ENCODE measurements around the gene PNPT1.
"Not testable (repeated sequence)": the region's sequence is repeated elsewhere in the genome, so short reads cannot be mapped to it uniquely, and the experiment has no call there.

The PNPT1 gene

DNA sequence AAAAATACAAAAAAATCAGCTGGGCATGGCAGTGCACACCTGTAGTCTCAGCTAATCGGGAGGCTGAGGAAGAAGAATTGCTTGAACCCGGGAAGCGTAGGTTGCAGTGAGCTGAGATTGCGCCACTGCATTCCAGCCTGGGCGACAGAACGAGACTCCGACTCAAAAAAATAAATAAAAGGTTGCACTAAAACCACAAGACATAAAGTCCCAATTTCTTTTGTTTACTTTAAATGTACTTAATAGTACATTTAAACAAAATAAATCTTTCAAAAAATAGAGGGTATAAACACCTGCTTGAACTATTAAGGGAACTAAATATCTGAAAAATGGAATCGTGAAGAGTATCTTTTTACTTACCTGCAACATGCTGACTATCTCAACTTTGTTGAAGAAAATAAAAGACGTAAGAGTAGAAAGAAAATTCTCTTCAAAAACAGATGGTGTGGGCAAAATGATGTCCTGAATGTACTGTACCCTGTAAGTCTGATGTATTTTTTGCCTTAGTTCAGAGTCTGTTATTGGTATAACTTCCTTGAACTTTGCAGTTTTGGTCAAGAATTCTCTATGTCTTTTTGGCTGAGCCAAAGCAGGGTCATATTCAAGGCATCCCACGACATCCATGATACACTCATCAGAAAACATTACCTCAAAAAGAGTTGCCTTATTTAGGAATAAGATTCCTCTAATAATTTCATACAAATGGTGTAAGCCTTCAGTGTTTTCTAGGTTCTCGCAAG lies 95.4 kb downstream of the PNPT1 start:
- Histone ChIP-seq H3K4me1 (ENCODE audit: control insufficient read depth in 1 of 2, insufficient read depth in 2 of 2, low read length in 2 of 2) (no peaks in the 10 kb centered on the region), H2AK5ac (ENCODE audit: low read length) (no peak overlapping the region), H3K18ac (ENCODE audit: low read length) (no peak overlapping the region), H2BK120ac (ENCODE audit: insufficient read depth, low read length, poor library complexity) (no peak overlapping the region), H3K4me2 (ENCODE audit: low read length) (no peak overlapping the region), H3K9me3 (ENCODE audit: insufficient read depth, low read depth, low read length) (no peaks in the 10 kb centered on the region), H2BK5ac (ENCODE audit: low read depth, low read length, poor library complexity) (no peak overlapping the region), H3K9ac (ENCODE audit: low read length) (no peak overlapping the region), H3K79me2 (ENCODE audit: control insufficient read depth, insufficient read depth, low read length, poor library complexity) (no peaks in the 10 kb centered on the region), H4K91ac (ENCODE audit: low read depth, low read length) (no peak overlapping the region), H2AFZ (ENCODE audit: insufficient read depth, low read length, poor library complexity) (no peak overlapping the region), H3K23ac (ENCODE audit: low read length) (no peak overlapping the region), H4K8ac (ENCODE audit: low read depth, low read length) (no peak overlapping the region), H3K27ac (ENCODE audit: low read depth, low read length) (no peak overlapping the region), H3K36me3 (ENCODE audit: control insufficient read depth in 1 of 2, insufficient read depth in 2 of 2, low read length in 2 of 2) (peaks cover 13 to 16% of the 10 kb centered on the region in 2 experiments), H3K4ac (ENCODE audit: low read depth, low read length) (no peak overlapping the region), H3K4me3 (ENCODE audit: low read depth, low read length) (no peak overlapping the region), H3K27me3 (ENCODE audit: insufficient read depth, low read length) (no peaks in the 10 kb centered on the region), H3K79me1 (ENCODE audit: low read length) (no peaks in the 10 kb centered on the region), H4K12ac (ENCODE audit: low read depth, low read length) (no peak overlapping the region), H2BK12ac (ENCODE audit: low read length) (no peak overlapping the region), H3K14ac (ENCODE audit: low read length) (no peak overlapping the region)
- DNase-seq, result no peak
- WGBS (ENCODE audit: extremely low coverage, insufficient coverage, insufficient read length), result no CpG with 5 or more reads among the region's 11 CpGs

DNA sequence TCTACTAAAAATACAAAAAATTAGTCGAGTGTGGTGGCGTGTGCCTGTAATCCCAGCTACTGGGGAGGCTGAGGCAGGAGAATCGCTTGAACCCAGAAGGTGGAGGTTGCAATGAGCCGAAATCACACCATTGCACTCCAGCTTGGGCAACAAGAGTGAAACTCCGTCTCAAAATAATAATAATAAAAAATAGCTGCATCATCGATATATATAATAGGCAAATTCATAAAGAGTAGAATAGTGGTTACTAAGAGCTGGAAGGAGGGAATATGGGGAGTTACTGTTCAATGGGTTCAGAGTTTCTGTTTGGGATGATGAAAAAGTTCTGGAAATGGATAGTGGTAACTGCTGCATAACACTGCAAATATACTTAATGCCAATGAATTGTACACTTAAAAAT lies 96.8 kb downstream of the PNPT1 start:
- not testable (repeated sequence) for H3K4ac ChIP-seq (ENCODE audit: low read depth, low read length); H3K9me3 ChIP-seq (ENCODE audit: insufficient read depth, low read depth, low read length); H3K27ac ChIP-seq (ENCODE audit: low read depth, low read length); H3K14ac ChIP-seq (ENCODE audit: low read length); H3K4me1 ChIP-seq (ENCODE audit: control insufficient read depth in 1 of 2, insufficient read depth in 2 of 2, low read length in 2 of 2); H3K18ac ChIP-seq (ENCODE audit: low read length); H4K12ac ChIP-seq (ENCODE audit: low read depth, low read length); H3K9ac ChIP-seq (ENCODE audit: low read length); H2BK5ac ChIP-seq (ENCODE audit: low read depth, low read length, poor library complexity); H3K79me1 ChIP-seq (ENCODE audit: low read length); H4K8ac ChIP-seq (ENCODE audit: low read depth, low read length); H3K4me3 ChIP-seq (ENCODE audit: low read depth, low read length); H2AFZ ChIP-seq (ENCODE audit: insufficient read depth, low read length, poor library complexity); H4K91ac ChIP-seq (ENCODE audit: low read depth, low read length); H3K79me2 ChIP-seq (ENCODE audit: control insufficient read depth, insufficient read depth, low read length, poor library complexity); H3K27me3 ChIP-seq (ENCODE audit: insufficient read depth, low read length); H2BK12ac ChIP-seq (ENCODE audit: low read length); H2AK5ac ChIP-seq (ENCODE audit: low read length); H2BK120ac ChIP-seq (ENCODE audit: insufficient read depth, low read length, poor library complexity); H3K23ac ChIP-seq (ENCODE audit: low read length); H3K36me3 ChIP-seq (ENCODE audit: control insufficient read depth in 1 of 2, insufficient read depth in 2 of 2, low read length in 2 of 2); H3K4me2 ChIP-seq (ENCODE audit: low read length); DNase-seq
- no CpG with 5 or more reads among the region's 6 CpGs for WGBS (ENCODE audit: extremely low coverage, insufficient coverage, insufficient read length)

DNA sequence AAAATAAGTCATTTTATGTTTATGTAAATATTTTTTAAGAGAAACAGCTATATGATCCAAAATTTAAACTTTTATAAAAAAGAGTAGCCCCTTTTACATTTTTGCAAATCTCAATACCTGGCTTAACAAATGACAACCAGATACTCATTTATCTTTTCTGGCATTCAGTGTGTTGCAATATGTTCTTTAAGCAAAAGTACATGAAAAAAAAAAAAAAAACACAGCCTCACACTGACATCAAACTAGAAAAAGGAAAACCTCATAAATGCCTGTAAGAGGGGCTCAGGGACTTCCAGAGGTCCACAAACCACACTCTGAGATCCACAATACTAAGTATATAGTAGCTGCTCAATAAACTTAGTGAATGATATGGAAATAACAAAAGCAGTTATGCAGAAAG lies 98.1 kb downstream of the PNPT1 start:
- Histone ChIP-seq H2AK5ac (ENCODE audit: low read length) (no peak overlapping the region), H3K27me3 (ENCODE audit: insufficient read depth, low read length) (no peaks in the 10 kb centered on the region), H3K23ac (ENCODE audit: low read length) (no peak overlapping the region), H3K4me2 (ENCODE audit: low read length) (no peak overlapping the region), H2BK120ac (ENCODE audit: insufficient read depth, low read length, poor library complexity) (no peak overlapping the region), H2BK12ac (ENCODE audit: low read length) (no peak overlapping the region), H4K12ac (ENCODE audit: low read depth, low read length) (no peak overlapping the region), H3K4me3 (ENCODE audit: low read depth, low read length) (no peak overlapping the region), H3K4ac (ENCODE audit: low read depth, low read length) (no peak overlapping the region), H2BK5ac (ENCODE audit: low read depth, low read length, poor library complexity) (no peak overlapping the region), H3K9ac (ENCODE audit: low read length) (no peak overlapping the region), H3K79me2 (ENCODE audit: control insufficient read depth, insufficient read depth, low read length, poor library complexity) (no peaks in the 10 kb centered on the region), H3K18ac (ENCODE audit: low read length) (no peak overlapping the region), H3K79me1 (ENCODE audit: low read length) (no peaks in the 10 kb centered on the region), H4K91ac (ENCODE audit: low read depth, low read length) (no peak overlapping the region), H3K36me3 (ENCODE audit: control insufficient read depth in 1 of 2, insufficient read depth in 2 of 2, low read length in 2 of 2) (peaks cover 5 to 8% of the 10 kb centered on the region in 2 experiments), H3K4me1 (ENCODE audit: control insufficient read depth in 1 of 2, insufficient read depth in 2 of 2, low read length in 2 of 2) (no peaks in the 10 kb centered on the region), H3K27ac (ENCODE audit: low read depth, low read length) (no peak overlapping the region), H3K14ac (ENCODE audit: low read length) (no peak overlapping the region), H3K9me3 (ENCODE audit: insufficient read depth, low read depth, low read length) (no peaks in the 10 kb centered on the region), H2AFZ (ENCODE audit: insufficient read depth, low read length, poor library complexity) (no peak overlapping the region), H4K8ac (ENCODE audit: low read depth, low read length) (no peak overlapping the region)
- DNase-seq, result no peak

DNA sequence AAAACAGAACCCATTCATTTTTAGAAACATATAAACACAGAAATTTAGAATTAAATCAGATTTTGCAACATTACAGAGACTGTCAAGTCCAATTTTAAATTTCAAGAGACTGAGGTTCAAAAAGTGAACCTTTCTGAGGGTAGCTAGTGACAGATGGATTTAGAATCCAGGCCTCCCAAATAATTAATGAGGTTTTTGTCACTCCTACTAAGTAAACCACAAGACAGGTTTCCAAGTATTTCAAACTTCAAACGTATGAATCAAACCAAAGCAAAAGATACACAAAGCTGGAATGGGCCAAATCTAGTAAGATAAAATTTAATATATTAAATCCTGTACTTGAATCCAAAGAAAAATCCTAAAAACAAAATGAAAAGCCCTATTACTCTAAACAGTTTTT lies 101.5 kb downstream of the PNPT1 start:
- no peak overlapping the region for H3K23ac ChIP-seq (ENCODE audit: low read length)
- no peak overlapping the region for H3K9ac ChIP-seq (ENCODE audit: low read length)
- H2BK12ac ChIP-seq (ENCODE audit: low read length), result no peak overlapping the region
- no peak for DNase-seq
- no CpG with 5 or more reads among the region's 1 CpG for WGBS (ENCODE audit: extremely low coverage, insufficient coverage, insufficient read length)
- H4K8ac ChIP-seq (ENCODE audit: low read depth, low read length), result no peak overlapping the region
- peaks cover 0 to 3% of the 10 kb centered on the region in 2 experiments for H3K36me3 ChIP-seq (ENCODE audit: control insufficient read depth in 1 of 2, insufficient read depth in 2 of 2, low read length in 2 of 2)
- no peak overlapping the region for H2AK5ac ChIP-seq (ENCODE audit: low read length)
- H3K14ac ChIP-seq (ENCODE audit: low read length), result no peak overlapping the region
- H2BK120ac ChIP-seq (ENCODE audit: insufficient read depth, low read length, poor library complexity), result no peak overlapping the region
- H4K12ac ChIP-seq (ENCODE audit: low read depth, low read length), result no peak overlapping the region
- no peaks in the 10 kb centered on the region for H3K79me2 ChIP-seq (ENCODE audit: control insufficient read depth, insufficient read depth, low read length, poor library complexity)
- H3K27ac ChIP-seq (ENCODE audit: low read depth, low read length), result no peak overlapping the region
- H3K27me3 ChIP-seq (ENCODE audit: insufficient read depth, low read length), result no peaks in the 10 kb centered on the region
- H2BK5ac ChIP-seq (ENCODE audit: low read depth, low read length, poor library complexity), result no peak overlapping the region
- no peaks in the 10 kb centered on the region for H3K79me1 ChIP-seq (ENCODE audit: low read length)
- H3K4me3 ChIP-seq (ENCODE audit: low read depth, low read length), result no peak overlapping the region
- no peak overlapping the region for H3K4me2 ChIP-seq (ENCODE audit: low read length)
- no peak overlapping the region for H3K18ac ChIP-seq (ENCODE audit: low read length)
- H4K91ac ChIP-seq (ENCODE audit: low read depth, low read length), result no peak overlapping the region
- H3K4me1 ChIP-seq (ENCODE audit: control insufficient read depth in 1 of 2, insufficient read depth in 2 of 2, low read length in 2 of 2), result no peaks in the 10 kb centered on the region
- H3K9me3 ChIP-seq (ENCODE audit: insufficient read depth, low read depth, low read length), result no peaks in the 10 kb centered on the region
- H2AFZ ChIP-seq (ENCODE audit: insufficient read depth, low read length, poor library complexity), result no peak overlapping the region
- no peak overlapping the region for H3K4ac ChIP-seq (ENCODE audit: low read depth, low read length)
